ENCODE results near the gene RAG1.

DNA sequence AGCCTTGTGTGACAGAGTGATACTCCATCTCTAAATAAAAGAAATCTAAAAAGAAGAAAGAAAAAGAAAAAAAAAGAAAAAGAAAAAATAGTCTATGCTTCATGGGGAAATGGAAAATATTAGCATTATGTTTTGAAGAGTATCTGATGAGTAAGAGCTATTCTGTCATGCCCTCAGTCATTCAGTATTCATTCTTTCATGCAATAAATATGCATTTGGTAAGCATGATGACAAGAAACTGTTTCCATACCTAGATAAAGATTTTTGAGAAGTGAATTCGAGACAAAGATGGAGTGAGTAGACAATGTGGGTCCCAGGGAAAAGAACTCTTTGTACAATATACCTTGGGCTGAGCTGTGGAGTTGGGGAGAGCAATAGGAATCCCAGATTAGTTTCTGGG lies 20.3 kb downstream of the RAG1 start:
- TF ChIP-seq EZH2 (IDR thresholded peaks at IDR 0.05; ENCODE audit: borderline replicate concordance, low read depth, low read length, poor library complexity, severe bottlenecking) = no peak
- TF ChIP-seq, protein P1, sequence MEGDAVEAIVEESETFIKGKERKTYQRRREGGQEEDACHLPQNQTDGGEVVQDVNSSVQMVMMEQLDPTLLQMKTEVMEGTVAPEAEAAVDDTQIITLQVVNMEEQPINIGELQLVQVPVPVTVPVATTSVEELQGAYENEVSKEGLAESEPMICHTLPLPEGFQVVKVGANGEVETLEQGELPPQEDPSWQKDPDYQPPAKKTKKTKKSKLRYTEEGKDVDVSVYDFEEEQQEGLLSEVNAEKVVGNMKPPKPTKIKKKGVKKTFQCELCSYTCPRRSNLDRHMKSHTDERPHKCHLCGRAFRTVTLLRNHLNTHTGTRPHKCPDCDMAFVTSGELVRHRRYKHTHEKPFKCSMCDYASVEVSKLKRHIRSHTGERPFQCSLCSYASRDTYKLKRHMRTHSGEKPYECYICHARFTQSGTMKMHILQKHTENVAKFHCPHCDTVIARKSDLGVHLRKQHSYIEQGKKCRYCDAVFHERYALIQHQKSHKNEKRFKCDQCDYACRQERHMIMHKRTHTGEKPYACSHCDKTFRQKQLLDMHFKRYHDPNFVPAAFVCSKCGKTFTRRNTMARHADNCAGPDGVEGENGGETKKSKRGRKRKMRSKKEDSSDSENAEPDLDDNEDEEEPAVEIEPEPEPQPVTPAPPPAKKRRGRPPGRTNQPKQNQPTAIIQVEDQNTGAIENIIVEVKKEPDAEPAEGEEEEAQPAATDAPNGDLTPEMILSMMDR (conservative IDR thresholded peaks at IDR 0.05; ENCODE audit: low read depth, low read length) = no peak
